GM13977 (cell line): ENCODE measurements around the gene TFDP2.

Experiments used
- DNase-seq: peaks from one replicate; pipeline ENCODE4 v3.0.0; 2012; ENCODE audit warnings: low spot score
- in situ Hi-C: fragments of 300-500 bp; cut with MboI; formaldehyde crosslinking; loops from one replicate; pipeline ENCODE4 v1.12.0; 2022; ENCODE audit warnings: low sequenced_read_pairs, low pct_unique_long_range_greater_than_20kb, mixed read lengths, inconsistent platforms; ENCODE audit not compliant: unreplicated experiment
- TF ChIP-seq, protein P1 (sequence below): IDR thresholded peaks from 2 replicates; pipeline ENCODE4 v1.5.1; 2012; ENCODE audit warnings: mild to moderate bottlenecking, control low read depth; ENCODE audit not compliant: insufficient read depth; ENCODE audit errors: extremely low read depth, missing control alignments

Gene TFDP2

DNA sequence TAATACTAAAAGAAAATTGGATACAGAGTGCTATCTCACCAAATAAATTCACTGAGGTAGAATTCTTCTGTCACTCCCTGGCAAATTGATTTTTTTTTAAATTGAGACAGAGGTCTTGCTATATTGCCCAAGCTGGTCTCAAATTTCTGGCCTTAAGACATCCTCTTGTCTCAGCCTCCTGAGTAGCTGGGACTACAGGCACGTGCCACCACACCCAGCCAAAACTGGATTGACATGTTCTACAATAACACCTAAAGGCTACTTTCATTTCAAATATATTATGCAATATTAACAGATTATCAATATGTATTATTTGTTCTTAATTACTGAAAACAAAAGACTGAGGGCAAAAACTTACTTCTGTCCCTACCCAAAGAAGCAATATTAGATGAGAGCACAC, 36.7 kb downstream of the TFDP2 start:
- in situ Hi-C loops, result no loop called here
- no peak for DNase-seq
- TF ChIP-seq, protein P1, sequence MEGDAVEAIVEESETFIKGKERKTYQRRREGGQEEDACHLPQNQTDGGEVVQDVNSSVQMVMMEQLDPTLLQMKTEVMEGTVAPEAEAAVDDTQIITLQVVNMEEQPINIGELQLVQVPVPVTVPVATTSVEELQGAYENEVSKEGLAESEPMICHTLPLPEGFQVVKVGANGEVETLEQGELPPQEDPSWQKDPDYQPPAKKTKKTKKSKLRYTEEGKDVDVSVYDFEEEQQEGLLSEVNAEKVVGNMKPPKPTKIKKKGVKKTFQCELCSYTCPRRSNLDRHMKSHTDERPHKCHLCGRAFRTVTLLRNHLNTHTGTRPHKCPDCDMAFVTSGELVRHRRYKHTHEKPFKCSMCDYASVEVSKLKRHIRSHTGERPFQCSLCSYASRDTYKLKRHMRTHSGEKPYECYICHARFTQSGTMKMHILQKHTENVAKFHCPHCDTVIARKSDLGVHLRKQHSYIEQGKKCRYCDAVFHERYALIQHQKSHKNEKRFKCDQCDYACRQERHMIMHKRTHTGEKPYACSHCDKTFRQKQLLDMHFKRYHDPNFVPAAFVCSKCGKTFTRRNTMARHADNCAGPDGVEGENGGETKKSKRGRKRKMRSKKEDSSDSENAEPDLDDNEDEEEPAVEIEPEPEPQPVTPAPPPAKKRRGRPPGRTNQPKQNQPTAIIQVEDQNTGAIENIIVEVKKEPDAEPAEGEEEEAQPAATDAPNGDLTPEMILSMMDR, result no peak

DNA sequence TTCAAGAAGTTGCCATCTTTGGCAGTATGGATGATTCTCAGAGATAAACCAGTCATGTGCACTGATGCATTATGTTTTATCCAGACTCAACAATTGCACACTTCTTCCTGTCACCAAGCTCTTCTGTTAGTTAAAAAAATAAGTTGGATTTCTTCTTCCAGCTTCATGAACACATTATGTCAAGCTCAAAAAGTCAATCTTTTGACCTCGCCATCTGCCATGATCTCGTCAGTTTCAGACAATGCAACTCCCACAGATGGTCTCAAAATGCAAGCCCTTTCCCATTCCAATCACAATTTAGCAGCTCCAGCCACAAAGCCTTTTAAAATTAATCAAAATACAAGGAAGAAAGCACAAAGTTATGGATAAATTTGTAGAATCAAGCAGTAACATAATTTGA, 42.8 kb downstream of the TFDP2 start:
- DNase-seq, result no peak

DNA sequence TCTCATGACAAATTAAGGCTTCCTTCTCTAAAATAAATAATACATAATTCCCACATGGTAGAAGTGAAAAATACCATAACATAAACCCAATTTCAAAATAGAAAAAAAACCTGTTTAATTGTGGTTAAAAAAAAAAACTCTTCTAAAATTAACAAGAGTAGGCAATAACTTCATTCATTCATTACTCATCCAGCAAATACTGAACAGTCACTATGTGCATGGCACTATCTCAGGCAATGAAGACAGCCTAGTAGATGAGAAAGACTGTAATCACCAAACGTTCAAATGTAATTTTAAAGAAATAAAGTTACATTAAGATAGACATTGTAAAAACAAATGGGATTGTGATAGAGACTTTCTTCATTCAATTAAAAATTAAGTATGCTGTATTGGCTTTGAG, 43.4 kb downstream of the TFDP2 start:
- no peak for DNase-seq
- TF ChIP-seq, protein P1, result no peak
- in situ Hi-C loops, result no loop called here

More for the DNA sequence above, 42.8 kb downstream of the TFDP2 start:
- TF ChIP-seq, protein P1, result no peak
- in situ Hi-C loops, result no loop called here

DNA sequence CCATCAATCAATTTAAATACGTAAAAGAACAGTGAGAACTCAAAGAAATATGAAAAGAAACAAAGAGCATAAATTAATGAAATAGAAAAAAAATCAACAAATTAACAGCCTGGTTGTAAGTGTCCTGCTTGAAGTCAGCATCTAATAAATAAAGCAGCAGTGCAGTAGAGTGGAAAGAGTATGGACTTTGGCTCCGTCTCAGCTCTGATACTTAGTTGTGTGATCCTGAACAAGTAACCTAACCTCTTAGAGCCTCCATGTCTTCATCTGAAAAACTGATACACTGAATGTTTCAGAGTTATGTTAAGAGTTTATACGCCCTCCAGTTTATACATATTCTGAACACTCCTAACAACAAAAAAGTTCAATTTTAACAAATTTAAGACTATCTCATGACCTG, 44.6 kb downstream of the TFDP2 start:
- no peak for DNase-seq
- in situ Hi-C loops, result no loop called here
- TF ChIP-seq, protein P1, result no peak

DNA sequence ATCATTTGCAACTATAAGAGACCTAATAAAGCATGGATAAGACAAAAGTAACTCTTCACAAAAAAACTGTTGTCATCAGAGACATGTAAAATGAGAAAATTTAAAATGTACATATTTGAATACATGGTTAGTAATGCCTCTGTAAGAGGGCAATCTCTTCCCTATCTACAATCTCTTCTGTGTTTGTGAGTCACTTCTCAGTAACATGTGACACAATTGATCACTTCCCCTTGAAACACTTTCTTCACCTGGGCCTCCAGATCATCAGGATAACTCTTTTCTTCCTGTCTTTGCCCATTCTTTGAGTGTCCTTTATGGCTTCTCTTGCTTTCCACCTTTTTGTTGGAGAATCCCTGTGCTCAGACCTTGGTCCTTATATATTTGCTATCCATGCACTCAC, 50.4 kb downstream of the TFDP2 start:
- TF ChIP-seq, protein P1, result no peak
- DNase-seq, result no peak
- in situ Hi-C loops, result no loop called here

DNA sequence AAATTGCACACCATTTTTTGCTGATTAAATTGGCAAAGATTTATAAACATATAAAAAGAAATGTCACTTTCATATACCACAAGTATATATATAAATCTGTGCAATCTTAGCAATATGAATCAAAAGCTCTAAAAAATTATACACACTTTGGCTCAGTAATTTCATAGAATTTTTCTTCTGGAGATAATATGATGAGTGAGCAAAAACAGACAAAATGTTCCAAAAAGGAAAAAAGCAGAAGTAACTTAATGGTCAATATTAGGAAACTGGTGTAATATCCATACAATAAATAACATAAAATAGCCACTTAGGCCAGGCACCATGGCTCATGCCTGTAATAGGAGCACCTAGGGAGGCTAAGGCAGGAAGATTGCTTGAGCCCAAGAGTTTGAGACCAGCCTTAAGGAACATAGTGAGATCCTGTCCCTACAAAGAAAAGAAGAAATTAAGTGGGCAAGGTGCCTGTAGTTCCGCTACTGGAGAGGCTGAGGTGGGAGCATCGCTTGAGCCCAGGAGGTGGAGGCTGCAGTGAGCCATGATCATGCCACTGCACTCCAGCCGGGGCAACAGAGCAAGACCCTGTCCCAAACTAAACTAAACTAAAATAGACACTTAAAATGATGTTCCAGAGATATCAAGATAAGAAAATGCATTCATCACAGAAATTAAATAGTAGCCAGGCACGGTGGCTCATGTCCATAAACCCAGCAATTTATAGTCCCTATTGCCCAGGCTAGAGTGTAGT, 52.1 kb downstream of the TFDP2 start:
- in situ Hi-C loops, result no loop called here
- TF ChIP-seq, protein P1, result no peak

More for the DNA sequence above, 52.1 kb downstream of the TFDP2 start:
- DNase-seq, result no peak
